ENCODE results near the gene CLCN7.

DNA sequence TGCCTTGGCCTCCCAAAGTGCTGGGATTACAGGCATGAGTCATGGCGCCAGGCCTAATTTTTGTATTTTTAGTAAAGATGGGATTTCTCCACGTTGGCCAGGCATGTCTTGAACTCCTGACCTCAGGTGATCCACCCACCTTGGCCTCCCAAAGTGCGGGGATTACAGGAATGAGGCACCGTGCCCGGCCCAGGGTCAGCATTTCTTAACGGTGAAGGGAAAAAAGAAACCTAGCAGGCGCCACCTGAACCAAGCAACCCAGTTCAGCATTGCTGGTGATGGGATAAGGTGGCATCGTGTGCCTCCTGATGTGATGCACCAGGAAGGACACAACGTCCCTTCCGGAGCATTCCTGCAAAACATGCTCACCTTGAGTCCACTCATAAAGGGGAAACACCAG, 2.2 kb upstream of the CLCN7 start:
- TF ChIP-seq, protein P1, sequence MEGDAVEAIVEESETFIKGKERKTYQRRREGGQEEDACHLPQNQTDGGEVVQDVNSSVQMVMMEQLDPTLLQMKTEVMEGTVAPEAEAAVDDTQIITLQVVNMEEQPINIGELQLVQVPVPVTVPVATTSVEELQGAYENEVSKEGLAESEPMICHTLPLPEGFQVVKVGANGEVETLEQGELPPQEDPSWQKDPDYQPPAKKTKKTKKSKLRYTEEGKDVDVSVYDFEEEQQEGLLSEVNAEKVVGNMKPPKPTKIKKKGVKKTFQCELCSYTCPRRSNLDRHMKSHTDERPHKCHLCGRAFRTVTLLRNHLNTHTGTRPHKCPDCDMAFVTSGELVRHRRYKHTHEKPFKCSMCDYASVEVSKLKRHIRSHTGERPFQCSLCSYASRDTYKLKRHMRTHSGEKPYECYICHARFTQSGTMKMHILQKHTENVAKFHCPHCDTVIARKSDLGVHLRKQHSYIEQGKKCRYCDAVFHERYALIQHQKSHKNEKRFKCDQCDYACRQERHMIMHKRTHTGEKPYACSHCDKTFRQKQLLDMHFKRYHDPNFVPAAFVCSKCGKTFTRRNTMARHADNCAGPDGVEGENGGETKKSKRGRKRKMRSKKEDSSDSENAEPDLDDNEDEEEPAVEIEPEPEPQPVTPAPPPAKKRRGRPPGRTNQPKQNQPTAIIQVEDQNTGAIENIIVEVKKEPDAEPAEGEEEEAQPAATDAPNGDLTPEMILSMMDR (IDR thresholded peaks at IDR 0.05), result no peak
- no peak for TF ChIP-seq POLR2A (IDR thresholded peaks at IDR 0.05)

Measured in ovary (tissue), 3 donors.